ENCODE measurements around the gene FOXRED2.

- no peak for TF ChIP-seq POLR2A (IDR thresholded peaks at IDR 0.05; ENCODE audit: low read length)
- TF ChIP-seq GATA1 (IDR thresholded peaks at IDR 0.05; ENCODE audit: low read depth, low read length) = no peak
Measured at GRCh38 chr22:36512333-36512732, 5.5 kb upstream of the FOXRED2 start.
